Mucosa of rectum (tissue), 2 donors: Measurements from ENCODE around the gene ADAM23.

Experiments used
- H3K27ac ChIP-seq, 2 donors: one replicate each; pipeline ENCODE4 v1.7.0; 2013; ENCODE audit warnings: inconsistent platforms in 2 of 2, low read depth in 2 of 2, low read length in 2 of 2
- H3K27me3 ChIP-seq, 2 donors: one replicate each; pipeline ENCODE4 v1.7.0; 2013; ENCODE audit warnings: low read length in 2 of 2; ENCODE audit not compliant: control insufficient read depth in 2 of 2, insufficient read depth in 2 of 2
- H3K36me3 ChIP-seq, 2 donors: one replicate each; pipeline ENCODE4 v1.7.0; 2013; ENCODE audit warnings: low read length in 2 of 2; ENCODE audit not compliant: control insufficient read depth in 2 of 2, insufficient read depth in 2 of 2
- H3K4me1 ChIP-seq, 2 donors: one replicate each; pipeline ENCODE4 v1.7.0; 2013; ENCODE audit warnings: low read length in 2 of 2, mild to moderate bottlenecking in 1 of 2; ENCODE audit not compliant: control insufficient read depth in 2 of 2, insufficient read depth in 2 of 2
- H3K4me3 ChIP-seq, 2 donors: one replicate each; pipeline ENCODE4 v1.7.0; 2013; ENCODE audit warnings: low read length in 2 of 2
- H3K9ac ChIP-seq, 2 donors: one replicate each; pipeline ENCODE4 v1.7.0; 2013; ENCODE audit warnings: low read length in 2 of 2, low read depth in 1 of 2, mild to moderate bottlenecking in 1 of 2
- H3K9me3 ChIP-seq, 2 donors: one replicate each; pipeline ENCODE4 v1.7.0; 2013; ENCODE audit warnings: low read length in 2 of 2; ENCODE audit not compliant: control insufficient read depth in 2 of 2
- donor health status: healthy.
- donor health status: Normal muscosa, but diverticular disease.

Gene ADAM23

DNA sequence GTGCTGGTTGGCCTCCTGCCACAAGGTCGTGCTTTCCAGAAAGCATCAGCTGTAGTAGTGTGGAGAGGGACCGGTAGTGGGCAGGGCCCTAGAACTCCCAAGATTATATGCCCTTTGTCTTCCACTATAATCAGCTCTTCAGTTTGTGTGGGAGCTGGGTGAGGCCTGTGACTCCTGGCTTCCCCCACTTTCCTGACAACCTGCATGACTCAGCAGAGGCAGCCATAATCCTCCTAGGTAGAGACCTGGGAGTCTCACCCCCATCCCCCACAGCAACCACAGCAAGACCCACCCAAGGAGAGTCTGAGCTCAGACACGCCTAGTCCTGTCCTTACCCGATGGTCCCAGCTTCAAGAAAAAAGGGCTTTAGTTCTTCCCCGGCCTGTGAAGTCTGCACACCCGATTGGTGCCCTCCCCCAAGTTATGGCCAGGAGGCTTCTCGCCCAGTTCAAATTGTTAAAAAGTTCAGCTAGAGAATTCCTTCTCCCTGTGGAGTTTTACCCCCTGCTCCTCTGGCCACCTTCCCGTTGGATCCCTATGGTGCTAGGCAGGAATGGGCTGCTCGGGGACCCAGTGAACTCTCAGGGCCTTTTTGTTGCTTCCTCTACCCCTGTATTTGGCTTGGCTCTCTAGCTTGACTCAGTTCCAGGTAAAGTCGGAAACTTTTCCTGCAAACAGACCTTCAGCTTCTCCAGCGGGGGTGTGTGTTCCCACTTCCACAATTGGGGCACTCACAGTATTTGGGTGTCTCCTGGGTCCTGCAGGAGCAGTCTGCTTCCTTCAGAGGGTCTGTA, 141.2 kb downstream of the ADAM23 start:
- Histone ChIP-seq H3K9me3 (no peaks in the 10 kb centered on the region), H3K27ac (no peak overlapping the region), H3K27me3 (no peaks in the 10 kb centered on the region), H3K9ac (no peak overlapping the region), H3K4me1 (no peaks in the 10 kb centered on the region), H3K36me3 (no peaks in the 10 kb centered on the region), H3K4me3 (no peak overlapping the region)

DNA sequence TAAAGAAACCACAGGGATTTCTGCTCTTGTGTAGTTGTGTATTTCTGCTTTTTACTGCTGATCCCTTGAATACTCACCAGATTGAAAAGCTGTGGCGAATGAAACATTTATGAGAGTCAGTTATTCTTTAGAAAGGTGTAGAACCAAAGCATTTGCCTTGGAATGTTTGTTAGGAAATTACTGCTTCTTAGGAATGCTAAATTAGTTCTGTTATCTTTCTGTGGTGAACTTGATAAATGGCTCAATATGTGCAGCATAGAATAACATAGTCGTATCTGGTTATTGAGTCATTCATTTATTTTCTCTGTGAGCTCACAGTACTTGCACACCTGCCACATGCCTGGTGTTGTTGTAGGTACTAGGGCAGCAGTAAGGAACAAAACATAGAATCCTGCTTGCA, 142.0 kb downstream of the ADAM23 start:
- Histone ChIP-seq H3K9ac (no peak overlapping the region), H3K9me3 (no peaks in the 10 kb centered on the region), H3K4me1 (no peaks in the 10 kb centered on the region), H3K36me3 (no peaks in the 10 kb centered on the region), H3K27ac (no peak overlapping the region), H3K27me3 (no peaks in the 10 kb centered on the region), H3K4me3 (no peak overlapping the region)

DNA sequence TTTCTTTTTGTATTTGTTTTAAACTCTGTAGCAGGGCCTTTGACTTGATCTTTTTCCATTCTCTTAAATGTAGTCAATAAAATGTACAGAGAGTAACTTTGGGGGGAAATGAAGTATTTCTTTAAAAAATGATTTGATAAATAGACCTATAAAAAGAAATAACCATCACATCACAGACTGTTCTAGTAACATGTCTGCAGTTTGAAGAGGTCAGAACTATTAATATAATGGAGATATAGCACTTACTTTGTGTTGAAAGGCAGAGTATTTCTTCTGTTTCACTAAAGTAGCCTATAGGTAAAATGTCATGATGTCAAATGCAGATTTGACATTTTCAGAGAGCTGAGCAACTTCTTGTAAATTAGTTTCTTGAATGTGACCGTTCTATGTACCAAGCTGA, 143.3 kb downstream of the ADAM23 start:
- H3K27ac ChIP-seq, result no peak overlapping the region
- H3K4me1 ChIP-seq, result no peaks in the 10 kb centered on the region
- H3K27me3 ChIP-seq, result no peaks in the 10 kb centered on the region

DNA sequence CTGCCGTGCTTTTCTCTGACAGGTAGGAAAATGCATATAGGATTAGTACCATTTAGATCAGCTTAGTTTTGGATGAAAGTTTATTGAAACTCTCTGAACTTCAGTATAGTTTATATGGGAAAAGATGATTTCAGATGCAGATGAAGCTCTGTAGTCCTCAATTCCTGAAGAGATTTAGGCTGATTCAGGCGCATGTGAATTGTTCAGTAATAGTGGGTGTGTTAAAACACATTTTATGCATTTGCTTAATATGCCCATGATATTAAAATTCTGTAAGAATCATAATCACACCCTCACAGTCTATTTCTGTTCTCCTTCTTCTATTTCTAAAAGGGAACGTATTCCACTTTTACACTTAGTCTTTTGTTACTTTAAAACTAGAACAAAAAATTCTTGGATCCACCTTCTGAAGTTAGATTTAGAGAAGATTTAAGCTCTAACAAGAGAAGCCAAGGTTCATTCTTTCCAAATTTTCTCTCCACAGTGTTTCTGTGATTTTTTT, 154.4 kb downstream of the ADAM23 start:
- no peaks in the 10 kb centered on the region for H3K9me3 ChIP-seq
- H3K36me3 ChIP-seq, result no peaks in the 10 kb centered on the region
- H3K9ac ChIP-seq, result no peak overlapping the region
- no peak overlapping the region for H3K4me3 ChIP-seq
- H3K27ac ChIP-seq, result no peak overlapping the region
- H3K4me1 ChIP-seq, result no peaks in the 10 kb centered on the region
- no peaks in the 10 kb centered on the region for H3K27me3 ChIP-seq

More for the DNA sequence above, 143.3 kb downstream of the ADAM23 start:
- Histone ChIP-seq H3K4me3 (no peak overlapping the region), H3K9ac (no peak overlapping the region), H3K36me3 (no peaks in the 10 kb centered on the region), H3K9me3 (no peaks in the 10 kb centered on the region)

DNA sequence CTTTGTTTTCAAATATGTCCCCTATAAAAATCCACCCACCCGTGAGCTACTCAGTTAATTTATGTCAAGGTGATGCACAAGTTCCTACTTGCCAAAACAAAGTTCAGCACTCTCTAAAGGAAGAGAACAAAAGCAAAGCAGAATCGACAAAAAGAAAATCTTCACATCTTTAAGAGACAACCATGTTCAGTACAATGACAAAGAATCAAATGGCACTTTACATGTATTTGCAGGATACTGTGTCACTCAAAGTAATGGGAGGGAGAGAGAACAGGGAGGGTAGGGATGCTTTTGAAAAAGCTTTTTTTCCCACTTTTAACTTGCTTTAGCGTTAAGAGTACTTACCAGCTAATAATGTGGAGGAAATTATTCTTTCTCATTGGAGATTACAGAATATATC, 159.9 kb downstream of the ADAM23 start:
- Histone ChIP-seq H3K27me3 (no peaks in the 10 kb centered on the region), H3K9me3 (no peaks in the 10 kb centered on the region), H3K27ac (no peak overlapping the region), H3K9ac (no peak overlapping the region), H3K36me3 (no peaks in the 10 kb centered on the region), H3K4me3 (no peak overlapping the region), H3K4me1 (no peaks in the 10 kb centered on the region)

DNA sequence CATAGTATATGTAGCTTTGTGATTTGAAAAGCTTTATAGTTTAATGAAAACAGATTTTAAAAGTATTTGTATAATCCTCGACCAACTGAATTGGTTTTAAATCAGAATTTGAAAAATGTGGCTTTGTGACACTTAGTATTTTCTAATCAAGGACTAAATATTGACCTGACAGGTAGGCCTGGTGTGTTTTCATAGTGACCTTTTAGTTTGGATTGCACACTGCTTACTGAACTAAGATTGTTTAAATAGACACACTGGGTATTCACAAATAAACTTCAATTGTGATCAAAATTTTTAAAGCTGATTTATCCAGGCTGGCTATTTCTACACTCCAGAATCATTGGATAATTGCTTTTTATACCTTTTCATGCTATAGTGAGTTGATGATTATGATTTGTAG, 167.1 kb downstream of the ADAM23 start:
- H3K36me3 ChIP-seq, result no peaks in the 10 kb centered on the region
- H3K9me3 ChIP-seq, result no peaks in the 10 kb centered on the region
- H3K4me1 ChIP-seq, result no peaks in the 10 kb centered on the region
- no peaks in the 10 kb centered on the region for H3K27me3 ChIP-seq
- H3K27ac ChIP-seq, result no peak overlapping the region
- no peak overlapping the region for H3K9ac ChIP-seq
- H3K4me3 ChIP-seq, result no peak overlapping the region

DNA sequence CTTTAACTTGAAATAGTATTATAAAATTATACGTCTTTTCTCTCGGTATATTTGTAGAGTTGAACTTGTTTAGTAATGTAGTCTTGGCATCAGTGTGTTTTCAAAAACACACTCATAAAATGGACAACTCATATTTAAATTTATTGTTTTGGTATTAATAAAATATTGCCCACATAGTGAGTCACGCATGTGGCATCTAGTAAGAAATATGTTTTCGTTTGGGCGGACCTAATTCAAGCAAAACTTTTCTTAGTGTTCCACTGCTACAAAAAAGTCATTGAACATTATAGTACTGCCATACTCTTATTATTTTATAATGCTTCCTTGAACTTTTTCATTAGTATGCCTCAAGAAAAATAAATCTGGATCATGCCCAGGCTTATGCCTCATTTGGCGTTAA, 167.9 kb downstream of the ADAM23 start:
- no peaks in the 10 kb centered on the region for H3K36me3 ChIP-seq
- no peak overlapping the region for H3K9ac ChIP-seq
- no peaks in the 10 kb centered on the region for H3K9me3 ChIP-seq
- H3K27me3 ChIP-seq, result no peaks in the 10 kb centered on the region
- H3K4me3 ChIP-seq, result no peak overlapping the region
- H3K27ac ChIP-seq, result no peak overlapping the region
- H3K4me1 ChIP-seq, result no peaks in the 10 kb centered on the region

DNA sequence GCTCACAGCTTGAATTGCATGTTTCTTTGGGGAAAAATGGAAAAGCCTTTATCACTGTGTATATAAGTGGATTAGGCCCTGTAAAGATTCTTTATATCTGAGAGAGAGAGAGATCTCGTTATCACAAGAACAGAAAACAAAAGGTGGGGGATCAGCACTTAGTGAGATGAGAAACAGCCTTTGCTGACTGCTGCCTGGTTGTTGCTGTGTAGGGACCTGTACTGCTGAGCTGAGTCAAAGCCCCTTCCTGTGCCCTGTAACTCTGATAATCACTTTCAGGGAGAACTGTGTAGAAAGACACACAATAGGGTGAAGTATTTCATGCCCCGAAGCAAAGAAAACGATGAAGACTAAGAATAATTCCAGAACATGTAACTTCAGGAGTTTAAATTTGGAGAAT, 168.4 kb downstream of the ADAM23 start:
- no peak overlapping the region for H3K27ac ChIP-seq

DNA sequence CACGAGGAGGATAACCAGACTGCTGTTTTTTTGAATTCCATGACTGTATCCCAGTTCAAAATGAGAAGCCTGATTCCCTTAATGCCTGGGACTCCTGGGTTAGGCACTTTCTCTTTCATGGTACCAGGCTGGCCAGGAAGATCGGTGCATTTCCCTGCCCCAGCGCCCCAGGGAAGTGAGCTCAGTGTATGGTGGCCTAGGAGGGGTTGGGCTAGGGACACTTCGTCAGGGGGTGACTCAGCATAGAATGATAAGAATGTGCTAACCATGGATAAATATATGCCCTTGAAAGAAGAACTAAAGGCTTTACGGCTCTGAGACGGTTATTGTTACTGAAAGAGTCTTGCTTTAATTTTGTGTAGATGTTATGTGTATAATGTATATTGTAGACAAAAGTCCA, 171.5 kb downstream of the ADAM23 start:
- Histone ChIP-seq H3K4me1 (no peaks in the 10 kb centered on the region), H3K9ac (no peak overlapping the region), H3K4me3 (no peak overlapping the region), H3K27ac (no peak overlapping the region), H3K27me3 (no peaks in the 10 kb centered on the region), H3K9me3 (no peaks in the 10 kb centered on the region), H3K36me3 (no peaks in the 10 kb centered on the region)

More for the DNA sequence above, 168.4 kb downstream of the ADAM23 start:
- Histone ChIP-seq H3K9me3 (no peaks in the 10 kb centered on the region), H3K27me3 (no peaks in the 10 kb centered on the region), H3K4me1 (no peaks in the 10 kb centered on the region), H3K9ac (no peak overlapping the region), H3K4me3 (no peak overlapping the region), H3K36me3 (no peaks in the 10 kb centered on the region)

DNA sequence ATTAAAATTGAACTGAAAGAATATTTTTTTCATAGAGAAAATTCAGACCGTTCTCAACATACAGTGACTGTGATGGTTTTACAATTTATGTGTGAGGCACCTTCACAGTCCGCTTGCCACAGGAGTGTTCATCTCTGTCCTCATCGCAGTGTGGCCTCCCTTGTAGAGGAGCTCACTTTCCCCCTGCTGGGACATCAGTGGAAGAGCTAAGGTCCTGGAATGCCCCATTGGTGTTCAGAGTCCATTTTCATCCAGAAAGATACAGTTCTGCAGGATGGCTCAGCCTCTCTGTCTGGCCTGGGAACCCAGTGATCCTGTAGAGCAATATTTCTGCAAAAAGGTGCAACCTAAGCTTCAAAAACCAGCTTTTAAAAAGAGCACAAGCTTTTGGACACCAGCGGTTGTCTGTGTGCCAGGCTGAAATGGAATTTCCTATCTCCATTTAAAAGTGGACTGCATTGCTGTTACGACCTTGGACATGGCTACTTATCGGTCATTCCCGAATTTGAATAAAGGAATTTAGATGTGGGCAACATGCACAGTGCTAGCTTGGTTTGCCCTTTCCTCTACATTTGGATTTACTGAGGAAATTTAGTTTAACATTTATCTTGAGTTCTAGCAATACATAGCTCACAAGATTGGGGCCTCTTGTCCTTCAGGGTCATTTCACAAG, 172.2 kb downstream of the ADAM23 start:
- H3K9ac ChIP-seq, result no peak overlapping the region
- no peak overlapping the region for H3K4me3 ChIP-seq
- no peak overlapping the region for H3K27ac ChIP-seq
- no peaks in the 10 kb centered on the region for H3K9me3 ChIP-seq
- no peaks in the 10 kb centered on the region for H3K4me1 ChIP-seq
- H3K27me3 ChIP-seq, result no peaks in the 10 kb centered on the region
- H3K36me3 ChIP-seq, result no peaks in the 10 kb centered on the region
